GM19193 (cell line): ENCODE measurements around the gene PDIA6.

Experiments used
- POLR2A ChIP-seq: IDR thresholded peaks from 4 replicates; pipeline ENCODE4 v1.6.1; 2011; ENCODE audit not compliant: insufficient read depth, insufficient read length; ENCODE audit errors: extremely low read depth

PDIA6 gene

DNA sequence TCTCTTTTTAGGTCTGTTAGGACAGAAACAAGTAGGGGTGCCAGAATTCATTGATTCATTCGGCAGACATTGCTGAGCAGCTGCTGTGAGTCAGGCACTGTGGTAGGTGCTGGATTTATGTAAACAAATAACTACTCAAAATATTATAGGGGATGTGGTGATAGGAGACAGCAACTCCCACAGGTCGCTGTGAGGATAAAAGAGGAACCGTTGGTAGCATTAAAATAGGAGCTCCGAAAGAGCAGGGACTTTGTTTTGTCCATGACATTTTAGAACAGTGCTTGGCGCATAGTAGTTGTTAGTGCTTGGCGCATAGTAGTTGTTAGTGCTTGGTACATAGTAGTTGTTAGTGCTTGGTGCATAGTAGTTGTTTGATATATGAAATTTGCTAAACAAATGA lies 62.0 kb downstream of the PDIA6 start:
- TF ChIP-seq POLR2A: no peak

DNA sequence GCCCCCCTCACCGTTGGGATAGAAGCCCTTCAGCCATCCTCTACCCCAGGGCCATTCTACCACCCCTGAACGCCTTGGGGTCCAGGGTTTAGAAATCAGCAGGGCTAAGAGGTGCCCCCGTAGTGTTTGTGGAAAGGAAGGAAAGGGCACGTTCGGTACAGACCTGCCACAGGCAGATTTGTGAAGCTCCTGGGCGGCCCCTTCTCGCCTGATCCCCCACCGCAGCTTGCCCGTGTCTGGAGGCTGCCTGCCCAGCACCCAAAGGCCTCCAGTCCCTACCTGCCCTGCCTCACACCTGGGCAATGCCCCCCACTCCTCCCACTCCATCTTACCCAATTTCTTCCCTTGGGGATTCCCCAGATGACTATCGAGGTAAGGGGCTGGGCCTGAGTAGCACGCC lies 69.9 kb downstream of the PDIA6 start:
- TF ChIP-seq POLR2A: no peak

DNA sequence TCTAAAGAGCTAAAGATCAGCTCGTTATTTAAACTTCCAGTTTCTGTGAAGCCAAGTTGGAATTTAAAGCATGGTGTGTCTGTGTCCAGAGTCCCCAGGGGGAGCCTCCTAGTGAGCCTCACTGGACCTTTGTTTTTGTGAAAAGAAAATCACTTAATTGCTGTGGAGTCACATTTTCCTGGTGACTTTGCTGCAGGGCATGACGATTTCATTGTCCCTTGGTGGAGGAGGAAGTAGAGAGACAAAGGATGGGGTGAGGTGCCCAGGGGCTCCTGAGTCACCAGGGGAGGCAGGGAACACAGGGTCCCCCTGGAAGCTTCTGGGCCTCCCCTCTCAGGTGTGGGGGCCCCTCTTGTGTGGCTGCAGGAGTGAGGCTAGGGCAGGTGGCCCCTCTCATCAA lies 71.4 kb downstream of the PDIA6 start:
- no peak for TF ChIP-seq POLR2A

DNA sequence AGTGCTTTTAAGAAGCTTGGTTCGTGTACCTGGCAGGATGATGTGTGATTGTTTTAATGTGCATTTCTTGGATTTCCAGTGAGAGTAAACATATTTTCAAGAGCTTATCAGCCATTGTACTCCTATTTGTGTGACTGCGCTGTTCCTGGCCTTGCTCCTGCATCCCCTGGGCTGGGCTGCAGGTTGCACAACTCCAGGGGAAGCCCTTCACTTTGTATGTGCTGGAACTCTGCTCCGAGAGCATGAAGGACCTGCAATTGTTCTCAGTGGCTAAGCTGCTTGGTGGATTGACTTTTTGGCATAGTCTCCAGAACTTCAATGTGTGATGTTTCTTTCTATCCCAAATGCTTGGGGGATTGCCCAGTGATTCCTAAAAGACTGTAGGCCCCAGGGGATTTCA lies 72.4 kb downstream of the PDIA6 start:
- no peak for TF ChIP-seq POLR2A

DNA sequence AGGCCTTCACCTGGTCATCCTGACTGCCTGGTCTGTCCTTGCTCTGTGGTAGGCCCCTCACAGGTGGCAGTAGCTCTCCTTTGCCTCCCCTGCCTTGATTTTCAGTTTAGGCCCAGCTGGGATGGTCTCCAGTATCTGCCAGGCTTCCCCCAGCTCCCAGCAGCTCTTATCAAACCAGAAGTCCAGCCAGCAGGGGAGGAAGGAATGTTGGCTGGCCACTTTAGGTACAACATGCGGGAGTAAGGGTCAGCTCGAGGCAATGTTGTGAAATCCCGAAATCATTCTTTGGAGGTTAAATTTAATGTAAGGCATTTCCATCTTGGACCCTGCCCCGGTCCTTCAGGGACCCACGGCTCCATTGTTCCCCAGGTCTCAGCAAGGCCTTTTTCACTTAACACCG lies 74.4 kb downstream of the PDIA6 start:
- no peak for TF ChIP-seq POLR2A

DNA sequence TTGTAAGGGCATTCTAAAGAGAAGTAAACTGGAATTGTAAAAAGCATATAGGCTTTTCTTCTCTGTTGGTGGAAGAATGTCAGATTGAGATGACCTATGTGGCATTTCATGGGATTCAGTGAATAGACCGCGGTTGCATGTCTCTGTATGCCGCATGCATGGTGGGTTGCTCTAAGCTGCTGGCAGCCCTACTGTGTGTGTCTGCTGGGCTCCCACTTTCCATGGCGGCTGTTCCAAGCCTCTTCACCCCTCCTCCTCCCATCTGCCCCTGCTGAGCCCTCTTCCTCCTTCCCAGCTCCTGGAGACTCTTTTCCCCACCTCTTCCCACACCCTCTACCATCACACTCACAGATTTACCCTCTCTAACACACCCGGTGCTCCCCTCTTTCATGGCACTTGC lies 78.6 kb downstream of the PDIA6 start:
- TF ChIP-seq POLR2A: no peak

DNA sequence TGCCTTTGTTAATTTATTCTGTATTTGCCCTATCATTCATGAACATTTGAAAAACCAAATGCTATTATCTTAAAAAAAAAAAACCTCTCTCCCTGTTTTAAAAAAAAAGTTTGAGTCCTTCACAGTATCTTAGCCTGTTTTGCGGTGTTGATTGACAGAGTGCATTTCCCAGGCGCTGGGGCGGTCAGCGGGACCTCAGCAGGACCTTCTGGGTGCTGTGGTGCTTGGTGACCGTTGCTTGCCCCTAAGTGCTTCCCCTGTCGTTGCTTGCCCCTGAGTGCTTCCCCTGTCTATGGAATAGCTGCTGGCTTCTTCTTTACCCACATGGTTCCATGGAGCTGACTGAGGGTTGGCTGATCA lies 79.0 kb downstream of the PDIA6 start:
- TF ChIP-seq POLR2A: no peak
